Panc1 (cell line): ENCODE measurements around the gene DUXB.

Experiments used
- POLR2AphosphoS5 ChIP-seq: IDR thresholded peaks from 2 replicates; pipeline ENCODE4 v1.6.1; 2012; ENCODE audit warnings: mild to moderate bottlenecking, low read depth, low read length, moderate library complexity
- SIN3A ChIP-seq: IDR thresholded peaks from 2 replicates; pipeline ENCODE4 v1.6.1; 2012; ENCODE audit warnings: low read depth, mild to moderate bottlenecking, low read length, moderate library complexity, borderline replicate concordance; ENCODE audit not compliant: insufficient read depth
- TF ChIP-seq, protein P1 (sequence below): fragments of 450-650 bp; IDR thresholded peaks from 2 replicates; pipeline ENCODE4 v1.5.1; 2017; ENCODE audit warnings: mild to moderate bottlenecking

DNA sequence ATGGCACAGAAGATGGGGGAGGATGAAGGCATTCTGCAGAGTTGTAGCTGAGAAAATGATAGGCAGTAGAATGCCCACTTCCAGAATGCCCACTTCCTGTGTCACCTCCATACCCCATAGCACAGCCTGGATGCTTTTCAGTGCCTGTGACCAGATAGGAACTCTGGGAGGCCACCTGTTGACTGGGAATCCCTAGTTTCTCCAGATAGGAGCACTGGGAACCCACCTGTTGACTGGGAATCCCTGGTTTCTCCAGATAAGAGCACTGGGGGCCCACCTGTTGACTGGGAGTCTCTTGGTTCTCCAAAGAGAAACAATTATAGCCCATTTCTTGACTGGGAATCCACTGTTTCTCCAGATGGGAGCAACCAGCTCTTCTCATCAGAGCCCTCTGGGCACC lies 13.4 kb upstream of the DUXB start:
- TF ChIP-seq, protein P1, sequence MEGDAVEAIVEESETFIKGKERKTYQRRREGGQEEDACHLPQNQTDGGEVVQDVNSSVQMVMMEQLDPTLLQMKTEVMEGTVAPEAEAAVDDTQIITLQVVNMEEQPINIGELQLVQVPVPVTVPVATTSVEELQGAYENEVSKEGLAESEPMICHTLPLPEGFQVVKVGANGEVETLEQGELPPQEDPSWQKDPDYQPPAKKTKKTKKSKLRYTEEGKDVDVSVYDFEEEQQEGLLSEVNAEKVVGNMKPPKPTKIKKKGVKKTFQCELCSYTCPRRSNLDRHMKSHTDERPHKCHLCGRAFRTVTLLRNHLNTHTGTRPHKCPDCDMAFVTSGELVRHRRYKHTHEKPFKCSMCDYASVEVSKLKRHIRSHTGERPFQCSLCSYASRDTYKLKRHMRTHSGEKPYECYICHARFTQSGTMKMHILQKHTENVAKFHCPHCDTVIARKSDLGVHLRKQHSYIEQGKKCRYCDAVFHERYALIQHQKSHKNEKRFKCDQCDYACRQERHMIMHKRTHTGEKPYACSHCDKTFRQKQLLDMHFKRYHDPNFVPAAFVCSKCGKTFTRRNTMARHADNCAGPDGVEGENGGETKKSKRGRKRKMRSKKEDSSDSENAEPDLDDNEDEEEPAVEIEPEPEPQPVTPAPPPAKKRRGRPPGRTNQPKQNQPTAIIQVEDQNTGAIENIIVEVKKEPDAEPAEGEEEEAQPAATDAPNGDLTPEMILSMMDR: no peak
- TF ChIP-seq POLR2AphosphoS5 (no peak), SIN3A (no peak)
